OCI-LY1 (cell line): ENCODE data around the gene HTR2A.

ENCODE experiments used
- H2AFZ ChIP-seq: fragments of 200-600 bp; sonication (generic), shearing (Covaris generic); 2 replicates; pipeline ENCODE4 v1.6.0; 2014; ENCODE audit warnings: antibody characterized with exemption, mild to moderate bottlenecking, low read length
- H3F3A ChIP-seq: fragments of 200-600 bp; sonication (generic), shearing (Covaris generic); 2 replicates; pipeline ENCODE4 v1.6.0; 2014; ENCODE audit warnings: mild to moderate bottlenecking, antibody characterized with exemption, low read length, moderate library complexity; ENCODE audit not compliant: insufficient read depth
- H3K27ac ChIP-seq: fragments of 200-600 bp; sonication (generic); 2 replicates; pipeline ENCODE4 v1.5.1; 2014; ENCODE audit warnings: low read length, mixed run types, mild to moderate bottlenecking, low read depth; ENCODE audit not compliant: poor library complexity, severe bottlenecking
- H3K27me3 ChIP-seq: fragments of 200-600 bp; sonication (generic); 2 replicates; pipeline ENCODE4 v1.6.0; 2014; ENCODE audit warnings: antibody characterized with exemption, mild to moderate bottlenecking, low read length, moderate library complexity; ENCODE audit not compliant: insufficient read depth
- H3K36me3 ChIP-seq: fragments of 200-600 bp; sonication (generic); 2 replicates; pipeline ENCODE4 v1.6.1; 2014; ENCODE audit warnings: mild to moderate bottlenecking, antibody characterized with exemption, low read length, moderate library complexity, mixed read lengths; ENCODE audit not compliant: insufficient read depth
- H3K4me1 ChIP-seq: fragments of 200-600 bp; sonication (generic); 2 replicates; pipeline ENCODE4 v1.5.1; 2014; ENCODE audit warnings: mild to moderate bottlenecking, low read length, moderate library complexity; ENCODE audit not compliant: insufficient read depth, severe bottlenecking
- H3K4me2 ChIP-seq: fragments of 200-600 bp; sonication (generic), shearing (Covaris generic); 2 replicates; pipeline ENCODE4 v1.6.1; 2014; ENCODE audit warnings: low read length
- H3K4me3 ChIP-seq: fragments of 200-600 bp; sonication (generic); 2 replicates; pipeline ENCODE4 v1.5.1; 2014; ENCODE audit warnings: low read length, low read depth, mild to moderate bottlenecking, mixed read lengths; ENCODE audit not compliant: poor library complexity, severe bottlenecking
- H3K79me2 ChIP-seq: fragments of 200-600 bp; shearing (Covaris generic); 2 replicates; pipeline ENCODE4 v1.6.1; 2016; ENCODE audit warnings: mixed run types, low read length, mixed read lengths; ENCODE audit not compliant: insufficient read depth
- H3K9ac ChIP-seq: fragments of 200-600 bp; sonication (generic), shearing (Covaris generic); 2 replicates; pipeline ENCODE4 v1.6.1; 2014; ENCODE audit warnings: mild to moderate bottlenecking, low read length, mixed read lengths
- H3K9me2 ChIP-seq: fragments of 200-600 bp; sonication (generic), shearing (Covaris generic); 2 replicates; pipeline ENCODE4 v1.6.1; 2014; ENCODE audit warnings: low read depth, mild to moderate bottlenecking, low read length, mixed read lengths
- H3K9me3 ChIP-seq: fragments of 200-600 bp; shearing (Covaris generic); 2 replicates; pipeline ENCODE4 v1.6.1; 2014; ENCODE audit warnings: low read length, mixed read lengths
- H4K20me1 ChIP-seq: fragments of 200-600 bp; sonication (generic), shearing (Covaris generic); 2 replicates; pipeline ENCODE4 v1.6.0; 2016; ENCODE audit warnings: mild to moderate bottlenecking, low read length; ENCODE audit not compliant: insufficient read depth
- EZH2 ChIP-seq: fragments of 200-600 bp; sonication (generic), shearing (Covaris generic); IDR thresholded peaks from 2 replicates; pipeline ENCODE4 v1.8.0; 2017; ENCODE audit warnings: borderline replicate concordance, mixed run types, mild to moderate bottlenecking, antibody characterized with exemption, low read length, moderate library complexity, mixed read lengths
- TF ChIP-seq, protein P1 (sequence below): fragments of 200-600 bp; sonication (generic), shearing (Covaris generic); IDR thresholded peaks from 2 replicates; pipeline ENCODE4 v1.5.1; 2017; ENCODE audit warnings: mild to moderate bottlenecking, antibody characterized with exemption, low read length, moderate library complexity, mixed read lengths

HTR2A gene

DNA sequence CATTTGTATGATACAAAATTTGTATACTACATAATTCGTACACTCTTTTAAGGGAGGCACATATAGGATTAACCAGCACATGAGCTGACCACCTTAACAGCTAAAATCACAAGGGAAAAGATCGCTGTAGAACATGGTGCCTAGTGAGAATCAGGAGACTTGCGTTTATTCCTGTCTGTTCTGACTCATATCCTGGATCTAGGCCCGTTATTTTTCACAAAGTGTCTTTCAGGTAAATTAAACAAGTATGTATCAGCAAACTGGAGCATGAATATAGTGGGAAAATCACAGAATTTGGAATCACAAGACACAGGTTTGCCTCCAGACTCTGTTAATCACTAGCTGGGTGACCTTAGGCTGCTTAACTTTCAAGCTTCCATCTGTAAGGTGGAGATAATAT lies 52.4 kb downstream of the HTR2A start:
- TF ChIP-seq EZH2, result no peak
- TF ChIP-seq, protein P1, sequence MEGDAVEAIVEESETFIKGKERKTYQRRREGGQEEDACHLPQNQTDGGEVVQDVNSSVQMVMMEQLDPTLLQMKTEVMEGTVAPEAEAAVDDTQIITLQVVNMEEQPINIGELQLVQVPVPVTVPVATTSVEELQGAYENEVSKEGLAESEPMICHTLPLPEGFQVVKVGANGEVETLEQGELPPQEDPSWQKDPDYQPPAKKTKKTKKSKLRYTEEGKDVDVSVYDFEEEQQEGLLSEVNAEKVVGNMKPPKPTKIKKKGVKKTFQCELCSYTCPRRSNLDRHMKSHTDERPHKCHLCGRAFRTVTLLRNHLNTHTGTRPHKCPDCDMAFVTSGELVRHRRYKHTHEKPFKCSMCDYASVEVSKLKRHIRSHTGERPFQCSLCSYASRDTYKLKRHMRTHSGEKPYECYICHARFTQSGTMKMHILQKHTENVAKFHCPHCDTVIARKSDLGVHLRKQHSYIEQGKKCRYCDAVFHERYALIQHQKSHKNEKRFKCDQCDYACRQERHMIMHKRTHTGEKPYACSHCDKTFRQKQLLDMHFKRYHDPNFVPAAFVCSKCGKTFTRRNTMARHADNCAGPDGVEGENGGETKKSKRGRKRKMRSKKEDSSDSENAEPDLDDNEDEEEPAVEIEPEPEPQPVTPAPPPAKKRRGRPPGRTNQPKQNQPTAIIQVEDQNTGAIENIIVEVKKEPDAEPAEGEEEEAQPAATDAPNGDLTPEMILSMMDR, result no peak
- H2AFZ ChIP-seq, result no peak overlapping the region

GRCh38 chr13:46839399-46839798 lies 57.5 kb downstream of the HTR2A start:
- no peaks in the 10 kb centered on the region for H3K4me1 ChIP-seq
- no peaks in the 10 kb centered on the region for H3K9me2 ChIP-seq
- no peak overlapping the region for H3K4me3 ChIP-seq
- no peaks in the 10 kb centered on the region for H3K9me3 ChIP-seq
- H4K20me1 ChIP-seq, result no peaks in the 10 kb centered on the region
- H3F3A ChIP-seq, result no peaks in the 10 kb centered on the region
- H3K27me3 ChIP-seq, result no peaks in the 10 kb centered on the region
- no peak for TF ChIP-seq EZH2
- TF ChIP-seq, protein P1, result no peak
- H3K4me2 ChIP-seq, result no peak overlapping the region
- no peak overlapping the region for H3K27ac ChIP-seq
- H3K36me3 ChIP-seq, result no peaks in the 10 kb centered on the region
- no peaks in the 10 kb centered on the region for H3K79me2 ChIP-seq
- H2AFZ ChIP-seq, result no peak overlapping the region
- no peak overlapping the region for H3K9ac ChIP-seq

More for the DNA sequence above, 52.4 kb downstream of the HTR2A start:
- Histone ChIP-seq H3K4me3 (no peak overlapping the region), H3K27me3 (no peaks in the 10 kb centered on the region; the same call in 1 of the 2 replicates), H3K4me2 (no peak overlapping the region), H3K9me2 (no peaks in the 10 kb centered on the region), H3F3A (no peaks in the 10 kb centered on the region), H3K4me1 (no peaks in the 10 kb centered on the region), H3K27ac (no peak overlapping the region), H3K36me3 (no peaks in the 10 kb centered on the region), H4K20me1 (no peaks in the 10 kb centered on the region), H3K9ac (no peak overlapping the region), H3K9me3 (no peaks in the 10 kb centered on the region), H3K79me2 (no peaks in the 10 kb centered on the region)

DNA sequence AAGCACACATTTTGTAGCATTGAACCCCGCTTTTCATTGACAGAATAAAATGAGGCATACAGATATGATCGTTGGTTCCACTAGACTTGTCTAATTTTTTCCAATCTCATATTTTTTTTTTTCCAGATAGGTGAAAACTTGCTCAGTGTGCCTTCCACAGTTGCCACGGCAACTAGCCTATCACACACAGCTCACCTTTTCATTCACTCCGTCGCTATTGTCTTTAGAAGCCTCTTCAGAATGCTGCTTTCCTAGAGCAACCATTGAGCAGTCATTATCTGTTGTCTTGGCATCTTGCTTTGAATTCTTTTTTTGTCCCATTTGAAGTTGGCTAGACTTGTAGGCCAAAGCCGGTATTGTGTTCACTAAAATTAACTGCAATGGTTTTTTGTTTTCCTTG lies 62.2 kb downstream of the HTR2A start:
- Histone ChIP-seq H4K20me1 (no peaks in the 10 kb centered on the region), H2AFZ (no peak overlapping the region), H3K9ac (no peak overlapping the region), H3K4me2 (no peak overlapping the region), H3K36me3 (no peaks in the 10 kb centered on the region), H3K9me2 (no peaks in the 10 kb centered on the region), H3F3A (no peaks in the 10 kb centered on the region), H3K27ac (no peak overlapping the region), H3K4me1 (no peaks in the 10 kb centered on the region), H3K27me3 (no peaks in the 10 kb centered on the region), H3K4me3 (no peak overlapping the region), H3K79me2 (no peaks in the 10 kb centered on the region), H3K9me3 (no peaks in the 10 kb centered on the region)
- TF ChIP-seq EZH2, result no peak
- TF ChIP-seq, protein P1, result no peak
